NCI-H1436 treated with DMSO at 0.1 percent for 48 hours (cell line): ENCODE results near the gene ZNF708.
"Not testable (repeated sequence)": the region's sequence is repeated elsewhere in the genome, so short reads cannot be mapped to it uniquely, and the experiment has no call there.

Source experiments
- DNase-seq: peaks from one replicate; lab custom pipeline; 2025; lab: John Stamatoyannopoulos, UW

Gene ZNF708

DNA sequence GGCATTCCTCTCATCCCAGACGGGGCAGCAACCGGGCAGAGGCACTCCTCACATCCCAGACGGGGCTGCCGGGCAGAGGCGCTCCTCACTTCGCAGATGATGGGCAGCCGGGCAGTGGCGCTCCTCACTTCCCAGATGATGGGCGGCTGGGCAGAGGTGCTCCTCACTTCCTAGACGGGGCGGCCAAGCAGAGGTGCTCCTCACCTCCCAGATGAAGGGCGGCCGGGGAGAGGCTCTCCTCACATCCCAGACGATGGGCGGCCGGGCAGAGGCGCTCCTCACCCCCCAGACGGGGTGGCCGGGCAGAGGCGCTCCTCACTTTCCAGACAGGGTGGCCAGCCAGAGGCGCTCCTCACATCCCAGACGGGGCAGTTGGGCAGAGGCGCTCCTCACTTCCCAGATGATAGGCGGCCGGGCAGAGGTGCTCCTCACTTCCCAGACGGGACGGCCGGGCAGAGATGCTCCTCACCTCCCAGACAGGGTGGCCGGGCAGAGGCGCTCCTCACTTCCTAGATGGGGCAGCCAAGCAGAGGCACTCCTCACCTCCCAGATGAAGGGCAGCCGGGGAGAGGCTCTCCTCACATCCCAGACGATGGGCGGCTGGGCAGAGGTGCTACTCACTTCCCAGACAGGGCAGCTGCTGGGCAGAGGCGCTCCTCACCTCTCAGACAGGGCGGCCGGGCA, 68.9 kb downstream of the ZNF708 start:
- no peak for DNase-seq

DNA sequence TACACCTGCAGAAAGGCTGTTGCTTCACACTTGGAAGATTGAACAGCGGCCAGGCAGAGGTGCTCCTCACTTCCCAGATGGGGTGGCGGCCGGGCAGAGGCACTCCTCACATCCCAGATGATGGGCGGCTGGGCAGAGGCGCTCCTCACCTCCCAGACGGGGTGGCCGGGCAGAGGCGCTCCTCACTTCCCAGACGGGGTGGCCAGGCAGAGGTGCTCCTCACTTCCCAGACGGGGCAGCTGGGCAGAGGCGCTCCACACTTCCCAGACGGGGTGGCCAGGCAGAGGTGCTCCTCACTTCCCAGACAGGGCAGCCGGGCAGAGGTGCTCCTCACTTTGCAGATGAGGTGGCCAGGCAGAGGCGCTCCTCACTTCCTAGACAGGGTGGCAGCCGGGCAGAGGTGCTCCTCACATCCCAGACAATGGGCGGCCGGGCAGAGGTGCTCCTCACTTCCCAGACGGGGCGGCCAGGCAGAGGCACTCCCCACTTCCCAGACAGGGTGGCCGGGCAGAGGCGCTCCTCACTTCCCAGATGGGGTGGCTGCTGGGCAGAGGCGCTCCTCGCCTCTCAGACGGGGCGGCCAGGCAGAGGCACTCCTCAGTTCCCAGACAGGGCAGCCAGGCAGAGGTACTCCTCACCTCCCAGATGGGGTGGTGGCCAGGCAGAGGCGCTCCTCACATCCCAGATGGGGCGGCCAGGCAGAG, 69.6 kb downstream of the ZNF708 start:
- DNase-seq = not testable (repeated sequence)

DNA sequence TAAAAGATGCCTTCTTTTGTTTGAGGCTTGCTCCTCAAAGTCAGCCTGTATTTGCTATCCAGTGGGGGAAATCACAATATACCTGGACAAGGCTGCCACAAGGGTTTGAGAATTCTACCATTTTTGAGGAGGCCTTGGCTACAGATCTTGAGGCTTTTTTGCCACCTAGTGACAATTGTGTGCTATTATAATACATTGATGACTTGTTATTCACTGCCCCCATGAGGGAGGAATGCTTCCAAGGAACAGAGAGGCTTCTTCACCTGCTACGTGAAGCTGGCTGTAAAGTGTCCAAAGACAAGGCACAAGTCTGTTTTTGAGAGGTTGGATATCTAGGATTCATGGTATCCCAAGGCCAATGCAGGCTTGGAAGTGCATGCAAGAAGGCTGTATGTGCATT, 72.5 kb downstream of the ZNF708 start:
- DNase-seq = no peak
